Ishikawa (cell line): ENCODE results near the gene PLAAT5.

ENCODE experiments used
- CEBPB ChIP-seq: IDR thresholded peaks from 2 replicates; pipeline ENCODE4 v1.6.1; 2012
- CREB1 ChIP-seq: IDR thresholded peaks from 2 replicates; pipeline ENCODE4 v1.6.1; 2012; ENCODE audit warnings: low read depth
- EGR1 ChIP-seq: IDR thresholded peaks from 2 replicates; pipeline ENCODE4 v1.6.1; 2012
- EP300 ChIP-seq: IDR thresholded peaks from 2 replicates; pipeline ENCODE4 v1.6.1; 2012; ENCODE audit warnings: borderline replicate concordance
- FOXM1 ChIP-seq: IDR thresholded peaks from 2 replicates; pipeline ENCODE4 v1.6.1; 2012; ENCODE audit warnings: low read depth, borderline replicate concordance
- NFIC ChIP-seq: IDR thresholded peaks from 2 replicates; pipeline ENCODE4 v1.6.1; 2012
- RAD21 ChIP-seq: IDR thresholded peaks from 2 replicates; pipeline ENCODE4 v1.6.1; 2012; ENCODE audit warnings: low read depth
- TAF1 ChIP-seq: IDR thresholded peaks from 2 replicates; pipeline ENCODE4 v1.6.1; 2012; ENCODE audit warnings: low read depth, mild to moderate bottlenecking
- TCF12 ChIP-seq: IDR thresholded peaks from 2 replicates; pipeline ENCODE4 v1.6.1; 2012; ENCODE audit warnings: low read depth
- TEAD4 ChIP-seq: IDR thresholded peaks from 2 replicates; pipeline ENCODE4 v1.6.1; 2012
- YY1 ChIP-seq: IDR thresholded peaks from 2 replicates; pipeline ENCODE4 v1.6.1; 2012; ENCODE audit warnings: low read depth
- ZBTB7A ChIP-seq: IDR thresholded peaks from 2 replicates; pipeline ENCODE4 v1.6.1; 2012; ENCODE audit warnings: low read depth
- TF ChIP-seq, protein P1 (sequence below): IDR thresholded peaks from 2 replicates; pipeline ENCODE4 v1.6.1; 2012
- TF ChIP-seq, protein P2 (sequence below): IDR thresholded peaks from 2 replicates; pipeline ENCODE4 v1.6.1; 2012
- TF ChIP-seq, protein P3 (sequence below): IDR thresholded peaks from 2 replicates; pipeline ENCODE4 v1.6.1; 2012; ENCODE audit warnings: low read depth, mild to moderate bottlenecking

Gene PLAAT5

DNA sequence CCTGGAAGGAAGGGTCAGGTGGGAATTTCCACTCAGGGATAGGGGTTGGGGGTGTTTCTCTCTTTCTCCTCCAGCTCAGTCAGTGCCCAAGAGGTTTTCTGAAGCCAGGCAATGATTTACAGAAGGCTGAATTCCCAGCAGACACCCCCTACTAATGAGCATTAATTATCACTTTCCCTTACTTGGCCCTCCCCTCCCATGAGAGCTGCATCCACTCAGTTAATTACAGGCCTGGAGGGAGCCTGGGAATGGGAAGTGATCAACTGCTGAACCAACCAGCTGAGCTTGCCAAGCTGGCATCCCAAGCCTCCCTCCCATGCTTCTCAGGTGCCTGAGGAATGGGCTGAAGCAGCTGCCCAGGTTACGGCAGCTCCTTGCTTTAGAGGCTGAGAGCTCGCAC lies 15.9 kb upstream of the PLAAT5 start:
- TF ChIP-seq ZBTB7A (no peak), FOXM1 (no peak), NFIC (no peak), TEAD4 (no peak), TCF12 (no peak), CEBPB (no peak)
- TF ChIP-seq, protein P1, sequence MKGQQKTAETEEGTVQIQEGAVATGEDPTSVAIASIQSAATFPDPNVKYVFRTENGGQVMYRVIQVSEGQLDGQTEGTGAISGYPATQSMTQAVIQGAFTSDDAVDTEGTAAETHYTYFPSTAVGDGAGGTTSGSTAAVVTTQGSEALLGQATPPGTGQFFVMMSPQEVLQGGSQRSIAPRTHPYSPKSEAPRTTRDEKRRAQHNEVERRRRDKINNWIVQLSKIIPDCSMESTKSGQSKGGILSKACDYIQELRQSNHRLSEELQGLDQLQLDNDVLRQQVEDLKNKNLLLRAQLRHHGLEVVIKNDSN, result no peak
- TF ChIP-seq, protein P2, sequence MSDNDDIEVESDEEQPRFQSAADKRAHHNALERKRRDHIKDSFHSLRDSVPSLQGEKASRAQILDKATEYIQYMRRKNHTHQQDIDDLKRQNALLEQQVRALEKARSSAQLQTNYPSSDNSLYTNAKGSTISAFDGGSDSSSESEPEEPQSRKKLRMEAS, result no peak

DNA sequence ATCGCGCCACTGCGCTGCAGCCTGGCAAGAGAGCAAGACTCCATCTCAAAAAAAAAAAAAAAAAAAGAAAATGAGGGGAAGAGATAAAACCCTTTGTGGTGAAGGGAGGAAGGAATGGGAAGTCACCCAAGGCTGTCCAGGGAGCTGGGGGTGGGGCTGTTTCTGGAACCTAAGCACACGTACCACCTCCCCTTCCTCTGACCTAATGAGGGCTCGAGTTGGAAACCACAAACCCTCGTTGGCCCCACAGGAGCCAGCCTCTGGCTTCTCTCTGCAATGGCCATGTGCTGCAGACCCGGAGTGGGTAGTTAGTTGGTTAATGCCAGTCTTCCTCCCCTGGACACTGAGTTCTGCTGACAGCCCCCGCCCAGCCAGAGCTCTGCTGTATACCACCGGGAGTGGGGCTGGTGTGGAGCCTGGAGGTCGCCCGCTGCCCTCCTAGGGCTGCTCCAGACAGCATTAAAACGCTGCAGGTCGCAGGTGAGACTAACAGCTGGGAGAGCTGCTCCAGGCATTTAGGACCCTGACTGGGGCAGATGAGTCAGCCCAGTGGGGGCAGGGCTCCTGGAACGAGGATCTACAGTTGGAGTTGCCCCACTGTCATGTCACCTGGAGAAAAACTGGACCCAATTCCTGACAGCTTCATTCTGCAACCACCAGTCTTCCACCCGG lies 15.0 kb upstream of the PLAAT5 start, which contains the start of gene LGALS12:
LGALS12 (plus strand) TSS at position 228 of the 672 bp plus-strand sequence; CDS start at position 603, 375 bp downstream.
- TF ChIP-seq CEBPB (no peak), NFIC (no peak), TCF12 (no peak), EGR1 (no peak), TEAD4 (no peak), TAF1 (no peak), EP300 (no peak), ZBTB7A (no peak), RAD21 (no peak), YY1 (no peak), FOXM1 (no peak), CREB1 (no peak)
- TF ChIP-seq, protein P1, result no peak
- TF ChIP-seq, protein P3, sequence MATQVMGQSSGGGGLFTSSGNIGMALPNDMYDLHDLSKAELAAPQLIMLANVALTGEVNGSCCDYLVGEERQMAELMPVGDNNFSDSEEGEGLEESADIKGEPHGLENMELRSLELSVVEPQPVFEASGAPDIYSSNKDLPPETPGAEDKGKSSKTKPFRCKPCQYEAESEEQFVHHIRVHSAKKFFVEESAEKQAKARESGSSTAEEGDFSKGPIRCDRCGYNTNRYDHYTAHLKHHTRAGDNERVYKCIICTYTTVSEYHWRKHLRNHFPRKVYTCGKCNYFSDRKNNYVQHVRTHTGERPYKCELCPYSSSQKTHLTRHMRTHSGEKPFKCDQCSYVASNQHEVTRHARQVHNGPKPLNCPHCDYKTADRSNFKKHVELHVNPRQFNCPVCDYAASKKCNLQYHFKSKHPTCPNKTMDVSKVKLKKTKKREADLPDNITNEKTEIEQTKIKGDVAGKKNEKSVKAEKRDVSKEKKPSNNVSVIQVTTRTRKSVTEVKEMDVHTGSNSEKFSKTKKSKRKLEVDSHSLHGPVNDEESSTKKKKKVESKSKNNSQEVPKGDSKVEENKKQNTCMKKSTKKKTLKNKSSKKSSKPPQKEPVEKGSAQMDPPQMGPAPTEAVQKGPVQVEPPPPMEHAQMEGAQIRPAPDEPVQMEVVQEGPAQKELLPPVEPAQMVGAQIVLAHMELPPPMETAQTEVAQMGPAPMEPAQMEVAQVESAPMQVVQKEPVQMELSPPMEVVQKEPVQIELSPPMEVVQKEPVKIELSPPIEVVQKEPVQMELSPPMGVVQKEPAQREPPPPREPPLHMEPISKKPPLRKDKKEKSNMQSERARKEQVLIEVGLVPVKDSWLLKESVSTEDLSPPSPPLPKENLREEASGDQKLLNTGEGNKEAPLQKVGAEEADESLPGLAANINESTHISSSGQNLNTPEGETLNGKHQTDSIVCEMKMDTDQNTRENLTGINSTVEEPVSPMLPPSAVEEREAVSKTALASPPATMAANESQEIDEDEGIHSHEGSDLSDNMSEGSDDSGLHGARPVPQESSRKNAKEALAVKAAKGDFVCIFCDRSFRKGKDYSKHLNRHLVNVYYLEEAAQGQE, result no peak
- TF ChIP-seq, protein P2, result no peak

DNA sequence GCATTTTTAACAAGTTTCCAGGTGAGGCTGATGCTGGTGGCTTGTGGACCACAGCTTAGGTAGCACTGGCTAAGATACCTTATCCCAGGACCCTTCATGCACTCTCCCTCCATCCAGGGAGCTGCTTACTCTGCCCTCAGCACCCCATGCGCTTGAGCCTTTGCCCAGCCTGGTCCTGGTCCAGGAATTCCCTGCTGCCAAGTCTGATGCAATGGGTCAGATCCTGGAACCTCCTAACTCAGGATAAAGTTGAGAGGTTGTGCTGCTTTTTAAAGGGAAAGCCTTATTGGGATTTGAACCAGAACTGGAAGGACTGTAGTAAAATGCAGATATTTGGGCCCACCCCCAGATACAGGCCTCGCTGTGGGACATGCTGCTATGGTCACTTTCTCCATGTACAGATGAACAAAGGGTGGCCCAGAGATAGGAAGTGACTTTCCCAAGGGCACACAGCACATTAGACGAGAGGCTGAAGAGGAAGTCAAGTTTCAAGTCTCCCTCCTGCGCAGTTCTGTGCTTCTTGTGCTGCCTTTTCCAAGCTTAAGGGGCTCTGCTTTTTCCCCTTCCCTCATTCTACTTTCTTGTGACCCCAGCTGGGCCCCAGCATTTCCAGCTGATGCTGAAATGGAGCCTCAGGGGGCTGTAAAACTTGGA lies 14.1 kb upstream of the PLAAT5 start:
- no peak for TF ChIP-seq TCF12
- TF ChIP-seq NFIC, result no peak
- TF ChIP-seq TAF1, result no peak
- TF ChIP-seq TEAD4, result no peak
- TF ChIP-seq, protein P3, result no peak
- no peak for TF ChIP-seq YY1
- TF ChIP-seq, protein P2, result no peak
- no peak for TF ChIP-seq CEBPB
- TF ChIP-seq EP300, result no peak
- TF ChIP-seq FOXM1, result no peak
- TF ChIP-seq EGR1, result no peak
- no peak for TF ChIP-seq ZBTB7A
- TF ChIP-seq, protein P1, result no peak
- no peak for TF ChIP-seq CREB1
- TF ChIP-seq RAD21, result no peak

DNA sequence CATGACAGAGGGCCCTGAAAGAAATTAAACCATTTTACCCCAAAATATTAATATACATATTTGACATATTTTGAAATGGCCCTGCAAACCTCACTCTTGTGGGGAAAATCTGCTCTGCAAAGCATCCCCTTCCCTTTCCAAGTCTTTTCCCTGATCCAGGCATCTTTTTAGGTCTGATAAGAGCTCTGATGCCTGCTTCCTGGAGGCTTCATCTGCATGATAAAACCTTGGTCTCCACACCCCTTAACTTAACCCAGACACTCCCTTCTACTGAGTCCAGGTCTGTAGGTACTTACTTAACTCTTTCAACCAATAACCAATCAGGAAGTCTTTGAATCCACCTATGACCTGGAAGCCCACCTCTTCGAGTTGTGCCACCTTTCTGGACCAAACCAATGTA lies 13.1 kb upstream of the PLAAT5 start:
- TF ChIP-seq TCF12 (no peak), RAD21 (no peak), CREB1 (no peak), FOXM1 (no peak), CEBPB (no peak), TEAD4 (no peak), TAF1 (no peak)
- TF ChIP-seq, protein P3, result no peak
- TF ChIP-seq, protein P2, result no peak
